ENCODE data around the gene NPEPL1. TPM values are rescaled to one million over a fixed set of nuclear protein-coding genes. Genes with fewer than 3 reads are reported as not detected.

NPEPL1 gene
- total and polyA plus RNA-seq, 10 of the 15 experiments (the other 5 are each of a cell fraction or from before 2014, with no cell fraction given), result 0.08 to 21.3 (median 10.2) TPM

DNA sequence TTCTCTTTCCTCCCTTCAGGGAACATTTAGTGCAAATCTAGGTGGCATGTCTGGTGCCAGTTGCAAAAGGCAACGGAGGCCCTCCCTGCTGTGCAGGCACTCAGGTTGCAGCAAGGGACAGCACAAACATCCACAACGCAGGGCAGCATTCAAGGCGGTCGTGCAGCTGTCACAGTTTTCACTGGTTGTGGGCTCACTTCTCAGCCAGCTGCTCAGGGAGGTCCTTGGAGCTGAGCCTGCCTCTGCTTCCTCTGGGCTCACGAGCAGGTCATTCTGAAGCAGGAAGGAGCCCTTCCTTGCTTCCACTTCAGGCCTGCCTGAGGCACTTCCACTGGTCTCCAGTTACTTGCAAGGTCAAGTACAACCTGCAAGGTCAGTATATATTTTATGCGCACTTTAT is 3.8 kb upstream of the NPEPL1 start:
- H3K36me3 ChIP-seq (ENCODE audit: control insufficient read depth in 2 of 2, insufficient read depth in 2 of 2, low read length in 1 of 2), result no peaks in the 10 kb centered on the region
- POLR2A ChIA-PET, result no interaction called here
- FAIRE-seq, result no peak
- BruUV-seq (replicated peaks), result no TSS peak
- H3K27ac ChIP-seq (ENCODE audit: control insufficient read depth, insufficient read depth), result no peak overlapping the region
- H4K20me1 ChIP-seq (ENCODE audit: control insufficient read depth, insufficient read depth), result no peaks in the 10 kb centered on the region
- 95% methylated on average over 6 of the region's 6 CpGs for WGBS (ENCODE audit: insufficient coverage, insufficient replicate concordance, low lambda C conversion rate, missing lambda C conversion rate)
- H3K4me3 ChIP-seq, result no peak overlapping the region
- no peak for ATAC-seq
- DNase-seq (ENCODE audit: low read depth, low spot score), result no peak
- no peak overlapping the region for H2AFZ ChIP-seq (ENCODE audit: control insufficient read depth, low read depth, low read length)
- no peaks in the 10 kb centered on the region for H3K27me3 ChIP-seq (replicated peaks in 1 of 2; ENCODE audit: control insufficient read depth in 2 of 2, insufficient read depth in 2 of 2, low read length in 1 of 2)
- SMC1A ChIA-PET (ENCODE audit: uncharacterized antibody, unreplicated experiment), result interaction anchor here (3.3 kb wide), 1 partner anchor 31 kb away, joined by 10 read pairs; no protein-coding TSS in a partner anchor
- intact Hi-C loops (cut with micrococcal nuclease; ENCODE audit: unreplicated experiment), result no loop called here
- in situ Hi-C loops (cut with MboI), result loop anchor here (25.0 kb wide), 1 partner anchor 452 kb away; the partner anchor contains the start of gene ANKRD60
- H3K4me2 ChIP-seq (ENCODE audit: control insufficient read depth, insufficient read depth), result no peak overlapping the region
- no peak overlapping the region for H3K9ac ChIP-seq (ENCODE audit: control insufficient read depth, insufficient read depth, low read length)
- no peaks in the 10 kb centered on the region; the same call in 1 of the 2 replicates for H3K79me2 ChIP-seq (ENCODE audit: control insufficient read depth, insufficient read depth, low read length)
- CTCF ChIA-PET, result no interaction called here
- peaks cover 5% of the 10 kb centered on the region; the same call in 1 of the 2 replicates for H3K4me1 ChIP-seq (ENCODE audit: control insufficient read depth, insufficient read depth, low read length)
- no peaks in the 10 kb centered on the region for H3K9me3 ChIP-seq (replicated peaks; ENCODE audit: control insufficient read depth, insufficient read depth, low read length)
- RAD21 ChIA-PET (ENCODE audit: unreplicated experiment), result no interaction called here
- TF ChIP-seq, protein P1, sequence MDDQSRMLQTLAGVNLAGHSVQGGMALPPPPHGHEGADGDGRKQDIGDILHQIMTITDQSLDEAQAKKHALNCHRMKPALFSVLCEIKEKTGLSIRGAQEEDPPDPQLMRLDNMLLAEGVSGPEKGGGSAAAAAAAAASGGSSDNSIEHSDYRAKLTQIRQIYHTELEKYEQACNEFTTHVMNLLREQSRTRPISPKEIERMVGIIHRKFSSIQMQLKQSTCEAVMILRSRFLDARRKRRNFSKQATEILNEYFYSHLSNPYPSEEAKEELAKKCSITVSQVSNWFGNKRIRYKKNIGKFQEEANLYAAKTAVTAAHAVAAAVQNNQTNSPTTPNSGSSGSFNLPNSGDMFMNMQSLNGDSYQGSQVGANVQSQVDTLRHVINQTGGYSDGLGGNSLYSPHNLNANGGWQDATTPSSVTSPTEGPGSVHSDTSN (IDR thresholded peaks at IDR 0.05; ENCODE audit: insufficient replicate concordance, low read depth, low read length), result no peak
- no peak for TF ChIP-seq NR2F1 (conservative IDR thresholded peaks at IDR 0.05)
- TF ChIP-seq, protein P2, sequence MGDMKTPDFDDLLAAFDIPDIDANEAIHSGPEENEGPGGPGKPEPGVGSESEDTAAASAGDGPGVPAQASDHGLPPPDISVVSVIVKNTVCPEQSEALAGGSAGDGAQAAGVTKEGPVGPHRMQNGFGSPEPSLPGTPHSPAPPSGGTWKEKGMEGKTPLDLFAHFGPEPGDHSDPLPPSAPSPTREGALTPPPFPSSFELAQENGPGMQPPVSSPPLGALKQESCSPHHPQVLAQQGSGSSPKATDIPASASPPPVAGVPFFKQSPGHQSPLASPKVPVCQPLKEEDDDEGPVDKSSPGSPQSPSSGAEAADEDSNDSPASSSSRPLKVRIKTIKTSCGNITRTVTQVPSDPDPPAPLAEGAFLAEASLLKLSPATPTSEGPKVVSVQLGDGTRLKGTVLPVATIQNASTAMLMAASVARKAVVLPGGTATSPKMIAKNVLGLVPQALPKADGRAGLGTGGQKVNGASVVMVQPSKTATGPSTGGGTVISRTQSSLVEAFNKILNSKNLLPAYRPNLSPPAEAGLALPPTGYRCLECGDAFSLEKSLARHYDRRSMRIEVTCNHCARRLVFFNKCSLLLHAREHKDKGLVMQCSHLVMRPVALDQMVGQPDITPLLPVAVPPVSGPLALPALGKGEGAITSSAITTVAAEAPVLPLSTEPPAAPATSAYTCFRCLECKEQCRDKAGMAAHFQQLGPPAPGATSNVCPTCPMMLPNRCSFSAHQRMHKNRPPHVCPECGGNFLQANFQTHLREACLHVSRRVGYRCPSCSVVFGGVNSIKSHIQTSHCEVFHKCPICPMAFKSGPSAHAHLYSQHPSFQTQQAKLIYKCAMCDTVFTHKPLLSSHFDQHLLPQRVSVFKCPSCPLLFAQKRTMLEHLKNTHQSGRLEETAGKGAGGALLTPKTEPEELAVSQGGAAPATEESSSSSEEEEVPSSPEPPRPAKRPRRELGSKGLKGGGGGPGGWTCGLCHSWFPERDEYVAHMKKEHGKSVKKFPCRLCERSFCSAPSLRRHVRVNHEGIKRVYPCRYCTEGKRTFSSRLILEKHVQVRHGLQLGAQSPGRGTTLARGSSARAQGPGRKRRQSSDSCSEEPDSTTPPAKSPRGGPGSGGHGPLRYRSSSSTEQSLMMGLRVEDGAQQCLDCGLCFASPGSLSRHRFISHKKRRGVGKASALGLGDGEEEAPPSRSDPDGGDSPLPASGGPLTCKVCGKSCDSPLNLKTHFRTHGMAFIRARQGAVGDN (IDR thresholded peaks at IDR 0.05), result no peak
- no peak for TF ChIP-seq CBX5 (IDR thresholded peaks at IDR 0.05; ENCODE audit: low read depth)
- no peak for TF ChIP-seq MTA2 (IDR thresholded peaks at IDR 0.05; ENCODE audit: low read depth)
- TF ChIP-seq SIN3A (IDR thresholded peaks at IDR 0.05; ENCODE audit: low read depth, low read length), result no peak
- TF ChIP-seq, protein P3, sequence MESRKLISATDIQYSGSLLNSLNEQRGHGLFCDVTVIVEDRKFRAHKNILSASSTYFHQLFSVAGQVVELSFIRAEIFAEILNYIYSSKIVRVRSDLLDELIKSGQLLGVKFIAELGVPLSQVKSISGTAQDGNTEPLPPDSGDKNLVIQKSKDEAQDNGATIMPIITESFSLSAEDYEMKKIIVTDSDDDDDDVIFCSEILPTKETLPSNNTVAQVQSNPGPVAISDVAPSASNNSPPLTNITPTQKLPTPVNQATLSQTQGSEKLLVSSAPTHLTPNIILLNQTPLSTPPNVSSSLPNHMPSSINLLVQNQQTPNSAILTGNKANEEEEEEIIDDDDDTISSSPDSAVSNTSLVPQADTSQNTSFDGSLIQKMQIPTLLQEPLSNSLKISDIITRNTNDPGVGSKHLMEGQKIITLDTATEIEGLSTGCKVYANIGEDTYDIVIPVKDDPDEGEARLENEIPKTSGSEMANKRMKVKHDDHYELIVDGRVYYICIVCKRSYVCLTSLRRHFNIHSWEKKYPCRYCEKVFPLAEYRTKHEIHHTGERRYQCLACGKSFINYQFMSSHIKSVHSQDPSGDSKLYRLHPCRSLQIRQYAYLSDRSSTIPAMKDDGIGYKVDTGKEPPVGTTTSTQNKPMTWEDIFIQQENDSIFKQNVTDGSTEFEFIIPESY (IDR thresholded peaks at IDR 0.05), result no peak
- no peak for TF ChIP-seq YBX1 (IDR thresholded peaks at IDR 0.05)
- no peak for TF ChIP-seq SMAD5 (IDR thresholded peaks at IDR 0.05; ENCODE audit: low read depth)
- TF ChIP-seq ZNF217 (IDR thresholded peaks at IDR 0.05), result no peak
- TF ChIP-seq SMARCA5 (IDR thresholded peaks at IDR 0.05), result no peak
- no peak for TF ChIP-seq ZNF24 (IDR thresholded peaks at IDR 0.05)
- TF ChIP-seq CREM (IDR thresholded peaks at IDR 0.05; ENCODE audit: low read depth), result no peak
- TF ChIP-seq ZZZ3 (IDR thresholded peaks at IDR 0.05; ENCODE audit: control insufficient read depth, insufficient read length, low read depth), result no peak
- TF ChIP-seq MYC (IDR thresholded peaks at IDR 0.05; ENCODE audit: insufficient read depth, insufficient read length, insufficient replicate concordance, low read length, severe bottlenecking), result no peak
- TF ChIP-seq, protein P4, sequence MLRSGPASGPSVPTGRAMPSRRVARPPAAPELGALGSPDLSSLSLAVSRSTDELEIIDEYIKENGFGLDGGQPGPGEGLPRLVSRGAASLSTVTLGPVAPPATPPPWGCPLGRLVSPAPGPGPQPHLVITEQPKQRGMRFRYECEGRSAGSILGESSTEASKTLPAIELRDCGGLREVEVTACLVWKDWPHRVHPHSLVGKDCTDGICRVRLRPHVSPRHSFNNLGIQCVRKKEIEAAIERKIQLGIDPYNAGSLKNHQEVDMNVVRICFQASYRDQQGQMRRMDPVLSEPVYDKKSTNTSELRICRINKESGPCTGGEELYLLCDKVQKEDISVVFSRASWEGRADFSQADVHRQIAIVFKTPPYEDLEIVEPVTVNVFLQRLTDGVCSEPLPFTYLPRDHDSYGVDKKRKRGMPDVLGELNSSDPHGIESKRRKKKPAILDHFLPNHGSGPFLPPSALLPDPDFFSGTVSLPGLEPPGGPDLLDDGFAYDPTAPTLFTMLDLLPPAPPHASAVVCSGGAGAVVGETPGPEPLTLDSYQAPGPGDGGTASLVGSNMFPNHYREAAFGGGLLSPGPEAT (IDR thresholded peaks at IDR 0.05; ENCODE audit: low read depth), result no peak
- TF ChIP-seq MEF2B (IDR thresholded peaks at IDR 0.05; ENCODE audit: partially characterized antibody, poor library complexity, severe bottlenecking), result no peak

Data from GM12878 (cell line).